Measurements from ENCODE around the gene TMEFF2. TPM values are rescaled to one million over a fixed set of nuclear protein-coding genes. Genes with fewer than 3 reads are reported as not detected.

Gene TMEFF2
- total and polyA plus RNA-seq, 3 donors from 2014 or later, result 2.2 to 3.0 (median 2.7) TPM

- Histone ChIP-seq H3K4me3 (no peak overlapping the region), H3K36me3 (ENCODE audit: low read depth, missing control alignments) (no peaks in the 10 kb centered on the region), H3K27me3 (no peaks in the 10 kb centered on the region), H3K4me1 (no peaks in the 10 kb centered on the region), H3K9me3 (no peaks in the 10 kb centered on the region), H3K27ac (no peak overlapping the region)
- intact Hi-C loops (cut with DNase I; ENCODE audit: low total_unique reads), result no loop called here
- 85 to 87% methylated on average over 3 of the region's 3 CpGs for WGBS, 2 donors
- no peak for DNase-seq
- TF ChIP-seq, protein P1, sequence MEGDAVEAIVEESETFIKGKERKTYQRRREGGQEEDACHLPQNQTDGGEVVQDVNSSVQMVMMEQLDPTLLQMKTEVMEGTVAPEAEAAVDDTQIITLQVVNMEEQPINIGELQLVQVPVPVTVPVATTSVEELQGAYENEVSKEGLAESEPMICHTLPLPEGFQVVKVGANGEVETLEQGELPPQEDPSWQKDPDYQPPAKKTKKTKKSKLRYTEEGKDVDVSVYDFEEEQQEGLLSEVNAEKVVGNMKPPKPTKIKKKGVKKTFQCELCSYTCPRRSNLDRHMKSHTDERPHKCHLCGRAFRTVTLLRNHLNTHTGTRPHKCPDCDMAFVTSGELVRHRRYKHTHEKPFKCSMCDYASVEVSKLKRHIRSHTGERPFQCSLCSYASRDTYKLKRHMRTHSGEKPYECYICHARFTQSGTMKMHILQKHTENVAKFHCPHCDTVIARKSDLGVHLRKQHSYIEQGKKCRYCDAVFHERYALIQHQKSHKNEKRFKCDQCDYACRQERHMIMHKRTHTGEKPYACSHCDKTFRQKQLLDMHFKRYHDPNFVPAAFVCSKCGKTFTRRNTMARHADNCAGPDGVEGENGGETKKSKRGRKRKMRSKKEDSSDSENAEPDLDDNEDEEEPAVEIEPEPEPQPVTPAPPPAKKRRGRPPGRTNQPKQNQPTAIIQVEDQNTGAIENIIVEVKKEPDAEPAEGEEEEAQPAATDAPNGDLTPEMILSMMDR (IDR thresholded peaks at IDR 0.05), result no peak
- TF ChIP-seq POLR2A (IDR thresholded peaks at IDR 0.05), result no peak
These were observed 134.6 kb downstream of the TMEFF2 start for GRCh38 chr2:192060161-192060560.

- DNase-seq, result no peak
- Histone ChIP-seq H3K36me3 (ENCODE audit: low read depth, missing control alignments) (no peaks in the 10 kb centered on the region), H3K27ac (no peak overlapping the region), H3K27me3 (no peaks in the 10 kb centered on the region), H3K4me1 (no peaks in the 10 kb centered on the region), H3K9me3 (no peaks in the 10 kb centered on the region), H3K4me3 (no peak overlapping the region)
- WGBS, 2 donors, result 85 to 97% methylated on average over 2 of the region's 2 CpGs
- intact Hi-C loops (cut with DNase I; ENCODE audit: low total_unique reads), result no loop called here
- TF ChIP-seq, protein P1 (IDR thresholded peaks at IDR 0.05), result no peak
- no peak for TF ChIP-seq POLR2A (IDR thresholded peaks at IDR 0.05)
These were observed 135.5 kb downstream of the TMEFF2 start for GRCh38 chr2:192059266-192059665.

GRCh38 chr2:192053921-192054320 lies 140.8 kb downstream of the TMEFF2 start:
- no peaks in the 10 kb centered on the region for H3K4me1 ChIP-seq
- WGBS, 2 donors, result 55 to 62% methylated on average over 1 of the region's 1 CpG
- no peak overlapping the region for H3K27ac ChIP-seq
- DNase-seq, result no peak
- no peak overlapping the region for H3K4me3 ChIP-seq
- intact Hi-C loops (cut with DNase I; ENCODE audit: low total_unique reads), result no loop called here
- TF ChIP-seq, protein P1 (IDR thresholded peaks at IDR 0.05), result no peak
- no peak for TF ChIP-seq POLR2A (IDR thresholded peaks at IDR 0.05)
- no peaks in the 10 kb centered on the region for H3K27me3 ChIP-seq
- no peaks in the 10 kb centered on the region for H3K9me3 ChIP-seq
- no peaks in the 10 kb centered on the region for H3K36me3 ChIP-seq (ENCODE audit: low read depth, missing control alignments)

DNA sequence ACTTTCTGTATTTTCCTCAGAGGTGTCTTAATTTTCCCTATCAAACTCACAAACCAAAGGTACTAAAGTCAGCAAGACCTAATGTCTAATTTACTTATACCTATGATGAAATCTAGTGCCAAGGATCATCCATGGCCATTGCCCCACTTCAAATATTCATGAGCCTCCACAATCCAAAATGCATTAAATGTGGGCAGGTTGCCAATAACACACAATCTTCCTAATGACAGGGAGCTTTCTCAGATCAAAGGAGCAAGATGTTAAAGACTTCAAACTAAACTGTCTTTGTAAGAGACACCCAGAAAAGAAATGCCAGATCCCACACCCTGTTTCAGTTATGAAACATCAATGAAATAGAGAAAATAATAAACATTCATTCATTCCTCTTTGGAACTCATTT lies 143.2 kb downstream of the TMEFF2 start:
- intact Hi-C loops (cut with DNase I; ENCODE audit: low total_unique reads), result no loop called here
- Histone ChIP-seq H3K4me1 (no peaks in the 10 kb centered on the region), H3K27me3 (no peaks in the 10 kb centered on the region), H3K36me3 (ENCODE audit: low read depth, missing control alignments) (no peaks in the 10 kb centered on the region), H3K4me3 (no peak overlapping the region), H3K27ac (no peak overlapping the region), H3K9me3 (no peaks in the 10 kb centered on the region)
- DNase-seq, result no peak
- TF ChIP-seq POLR2A (IDR thresholded peaks at IDR 0.05), result no peak
- TF ChIP-seq, protein P1 (IDR thresholded peaks at IDR 0.05), result no peak

DNA sequence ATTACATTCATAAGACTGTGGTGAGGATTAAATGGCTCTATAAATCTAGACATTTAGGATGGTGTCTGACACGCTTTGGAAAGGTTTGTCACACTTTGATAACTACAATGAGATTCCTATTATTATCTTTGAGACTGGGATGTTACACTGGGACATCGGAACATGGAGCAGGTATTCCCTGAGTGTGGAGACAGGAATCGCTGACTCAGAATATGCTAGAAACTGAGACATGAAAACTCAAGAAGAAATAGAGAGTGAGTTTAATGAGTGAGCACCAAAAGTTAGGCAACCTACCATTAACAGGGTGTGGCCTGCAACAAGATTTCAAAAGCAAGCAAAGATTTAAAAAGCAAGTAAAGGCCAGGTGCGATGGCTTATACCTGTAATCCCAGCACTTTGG lies 145.4 kb downstream of the TMEFF2 start:
- Histone ChIP-seq H3K36me3 (ENCODE audit: low read depth, missing control alignments) (no peaks in the 10 kb centered on the region), H3K27me3 (no peaks in the 10 kb centered on the region), H3K9me3 (no peaks in the 10 kb centered on the region), H3K4me3 (no peak overlapping the region), H3K4me1 (no peaks in the 10 kb centered on the region), H3K27ac (no peak overlapping the region)
- 78 to 97% methylated on average over 4 of the region's 4 CpGs for WGBS, 2 donors
- DNase-seq, result no peak
- TF ChIP-seq POLR2A (IDR thresholded peaks at IDR 0.05), result no peak
- TF ChIP-seq, protein P1 (IDR thresholded peaks at IDR 0.05), result no peak
- intact Hi-C loops (cut with DNase I; ENCODE audit: low total_unique reads), result no loop called here
